NCI-H2196 (cell line): ENCODE data around the gene SYNJ1.
"Not testable (repeated sequence)": the region's sequence is repeated elsewhere in the genome, so short reads cannot be mapped to it uniquely, and the experiment has no call there.

Experiments used
- DNase-seq: peaks from one replicate; lab custom pipeline; 2025; ENCODE audit not compliant: unreplicated experiment; lab: John Stamatoyannopoulos, UW

Gene SYNJ1, protein sequence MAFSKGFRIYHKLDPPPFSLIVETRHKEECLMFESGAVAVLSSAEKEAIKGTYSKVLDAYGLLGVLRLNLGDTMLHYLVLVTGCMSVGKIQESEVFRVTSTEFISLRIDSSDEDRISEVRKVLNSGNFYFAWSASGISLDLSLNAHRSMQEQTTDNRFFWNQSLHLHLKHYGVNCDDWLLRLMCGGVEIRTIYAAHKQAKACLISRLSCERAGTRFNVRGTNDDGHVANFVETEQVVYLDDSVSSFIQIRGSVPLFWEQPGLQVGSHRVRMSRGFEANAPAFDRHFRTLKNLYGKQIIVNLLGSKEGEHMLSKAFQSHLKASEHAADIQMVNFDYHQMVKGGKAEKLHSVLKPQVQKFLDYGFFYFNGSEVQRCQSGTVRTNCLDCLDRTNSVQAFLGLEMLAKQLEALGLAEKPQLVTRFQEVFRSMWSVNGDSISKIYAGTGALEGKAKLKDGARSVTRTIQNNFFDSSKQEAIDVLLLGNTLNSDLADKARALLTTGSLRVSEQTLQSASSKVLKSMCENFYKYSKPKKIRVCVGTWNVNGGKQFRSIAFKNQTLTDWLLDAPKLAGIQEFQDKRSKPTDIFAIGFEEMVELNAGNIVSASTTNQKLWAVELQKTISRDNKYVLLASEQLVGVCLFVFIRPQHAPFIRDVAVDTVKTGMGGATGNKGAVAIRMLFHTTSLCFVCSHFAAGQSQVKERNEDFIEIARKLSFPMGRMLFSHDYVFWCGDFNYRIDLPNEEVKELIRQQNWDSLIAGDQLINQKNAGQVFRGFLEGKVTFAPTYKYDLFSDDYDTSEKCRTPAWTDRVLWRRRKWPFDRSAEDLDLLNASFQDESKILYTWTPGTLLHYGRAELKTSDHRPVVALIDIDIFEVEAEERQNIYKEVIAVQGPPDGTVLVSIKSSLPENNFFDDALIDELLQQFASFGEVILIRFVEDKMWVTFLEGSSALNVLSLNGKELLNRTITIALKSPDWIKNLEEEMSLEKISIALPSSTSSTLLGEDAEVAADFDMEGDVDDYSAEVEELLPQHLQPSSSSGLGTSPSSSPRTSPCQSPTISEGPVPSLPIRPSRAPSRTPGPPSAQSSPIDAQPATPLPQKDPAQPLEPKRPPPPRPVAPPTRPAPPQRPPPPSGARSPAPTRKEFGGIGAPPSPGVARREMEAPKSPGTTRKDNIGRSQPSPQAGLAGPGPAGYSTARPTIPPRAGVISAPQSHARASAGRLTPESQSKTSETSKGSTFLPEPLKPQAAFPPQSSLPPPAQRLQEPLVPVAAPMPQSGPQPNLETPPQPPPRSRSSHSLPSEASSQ (N-terminal part only)

DNA sequence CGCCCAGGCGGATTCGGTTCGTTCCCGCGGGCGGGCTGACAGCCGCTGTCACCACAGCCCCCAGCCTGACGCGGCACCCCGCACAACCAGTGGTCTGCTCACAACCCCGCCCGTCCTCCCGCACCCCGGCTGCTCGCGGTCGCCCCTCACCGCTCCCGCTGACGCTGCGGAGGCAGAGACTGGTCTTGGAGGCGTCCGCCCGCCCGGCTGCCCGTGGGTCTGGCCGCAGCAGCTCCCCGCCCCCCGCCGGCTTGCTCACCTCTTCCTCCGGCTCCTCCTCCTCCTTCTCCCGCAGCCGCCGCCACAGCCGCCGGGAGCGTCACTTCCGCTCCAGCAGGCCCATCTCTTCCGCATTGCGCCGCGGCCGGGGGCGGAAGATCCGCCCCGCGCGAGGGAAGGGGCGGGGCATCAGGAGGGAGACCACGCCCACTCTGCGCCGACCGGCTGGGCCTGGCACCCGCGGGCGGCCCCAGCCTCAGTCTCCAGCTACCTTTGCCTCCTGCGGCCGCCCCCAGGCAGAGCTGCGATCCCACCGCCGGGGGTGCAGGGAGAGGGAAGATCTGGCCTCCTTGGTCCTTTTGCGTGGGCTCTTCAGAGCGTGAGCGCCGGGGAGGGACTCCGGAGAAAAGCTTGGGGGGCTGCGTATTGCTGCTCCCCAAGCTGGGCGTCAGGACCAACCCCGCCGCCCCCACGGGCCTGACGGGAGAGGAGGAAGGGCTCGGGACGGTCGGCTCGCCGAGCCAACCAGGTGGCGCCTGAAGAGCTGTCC is at the start of gene SYNJ1:
SYNJ1 (minus strand) TSS at position 327 of the 769 bp plus-strand sequence. CDS start 1,118 bp downstream, outside the sequence.
- peak; percentile 94 for DNase-seq

- no peak for DNase-seq
These were observed 49.5 kb upstream of the SYNJ1 start for GRCh38 chr21:32777269-32777668.

GRCh38 chr21:32776743-32777142 is 48.9 kb upstream of the SYNJ1 start:
- DNase-seq, result no peak

- not testable (repeated sequence) for DNase-seq
These were observed 45.2 kb upstream of the SYNJ1 start for GRCh38 chr21:32773048-32773344.

- peak; percentile 34 for DNase-seq
These were observed 44.7 kb upstream of the SYNJ1 start for GRCh38 chr21:32772281-32773047.

- peak; percentile 50 for DNase-seq
These were observed 43.2 kb upstream of the SYNJ1 start for GRCh38 chr21:32770871-32771523.

- no peak for DNase-seq
These were observed 40.7 kb upstream of the SYNJ1 start for GRCh38 chr21:32768530-32768929.

- no peak for DNase-seq
These were observed 37.2 kb upstream of the SYNJ1 start for GRCh38 chr21:32765058-32765457.

- no peak for DNase-seq
These were observed 36.4 kb upstream of the SYNJ1 start for GRCh38 chr21:32764186-32764585.

DNA sequence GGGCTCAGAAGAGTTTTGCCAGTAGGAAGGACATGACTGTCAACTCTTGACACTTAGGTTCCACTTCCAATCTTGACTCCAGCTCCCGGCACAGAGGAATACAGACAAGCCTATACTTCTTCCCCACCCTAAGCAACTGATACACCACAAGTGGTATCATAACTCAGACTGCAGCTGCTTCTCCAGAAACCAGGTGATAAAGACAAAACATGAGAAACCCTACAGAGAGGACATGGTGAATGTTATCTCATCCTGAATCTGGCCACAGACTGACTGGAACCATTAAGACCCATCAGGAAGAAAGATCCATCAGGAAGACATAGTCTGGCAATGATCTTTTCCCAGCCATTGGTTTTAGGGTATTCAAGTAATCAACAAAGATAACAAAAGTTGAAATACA is 30.0 kb upstream of the SYNJ1 start:
- peak; percentile 13 for DNase-seq

DNA sequence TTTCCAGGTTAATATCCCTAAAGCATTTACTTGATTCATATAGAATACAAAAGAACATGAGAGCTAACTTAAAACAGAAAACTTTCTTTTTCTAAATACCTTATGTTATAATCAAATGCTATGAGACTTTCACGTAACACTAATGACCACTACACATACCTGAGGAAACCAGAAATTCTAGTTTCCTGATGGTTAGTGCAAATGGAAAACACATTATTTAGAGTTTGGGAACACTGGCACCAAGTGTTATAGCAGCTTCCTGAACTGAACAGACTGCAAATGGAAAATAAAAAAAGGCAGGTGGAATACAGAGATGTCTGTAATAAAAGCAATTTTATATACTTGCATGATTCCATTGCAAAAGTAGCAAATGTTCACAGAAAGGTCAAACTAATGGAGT is 28.3 kb upstream of the SYNJ1 start:
- DNase-seq, result no peak

DNA sequence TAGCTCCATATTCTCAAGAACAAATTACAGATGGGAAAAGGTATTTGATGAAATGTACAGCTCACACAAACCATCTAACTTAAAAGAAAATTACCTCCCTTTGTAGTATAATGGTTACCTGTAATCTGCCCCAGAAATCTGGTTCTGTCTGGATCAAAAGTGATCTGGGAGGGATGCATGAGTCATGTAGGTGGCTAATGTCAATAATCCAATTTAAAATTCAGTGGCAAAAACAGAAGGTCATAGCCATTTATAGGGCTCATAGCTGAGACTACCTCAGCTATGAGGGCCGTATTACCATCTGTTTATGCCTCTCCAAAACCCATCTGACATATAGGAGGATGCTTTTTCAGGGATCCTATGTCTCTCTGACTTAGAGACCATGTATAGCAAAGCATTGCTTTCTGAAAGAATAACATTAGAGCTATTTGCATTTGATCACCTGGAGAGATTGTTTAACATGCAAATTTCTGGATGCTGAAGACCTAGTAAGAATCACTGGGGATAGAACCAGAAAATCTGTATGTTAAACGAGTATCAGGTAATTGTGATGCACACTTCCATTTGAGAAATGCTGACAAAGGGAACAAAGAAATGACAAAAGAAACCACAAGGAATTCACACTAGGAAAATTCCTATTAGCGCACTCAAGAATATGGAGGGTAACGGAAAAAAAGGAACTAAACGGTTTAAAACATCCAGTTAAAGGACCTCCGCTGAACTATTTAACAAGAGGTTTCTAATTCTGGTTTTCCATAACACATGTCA is 26.2 kb upstream of the SYNJ1 start:
- no peak for DNase-seq

- DNase-seq, result no peak
These were observed 22.6 kb upstream of the SYNJ1 start for GRCh38 chr21:32750405-32750804.

DNA sequence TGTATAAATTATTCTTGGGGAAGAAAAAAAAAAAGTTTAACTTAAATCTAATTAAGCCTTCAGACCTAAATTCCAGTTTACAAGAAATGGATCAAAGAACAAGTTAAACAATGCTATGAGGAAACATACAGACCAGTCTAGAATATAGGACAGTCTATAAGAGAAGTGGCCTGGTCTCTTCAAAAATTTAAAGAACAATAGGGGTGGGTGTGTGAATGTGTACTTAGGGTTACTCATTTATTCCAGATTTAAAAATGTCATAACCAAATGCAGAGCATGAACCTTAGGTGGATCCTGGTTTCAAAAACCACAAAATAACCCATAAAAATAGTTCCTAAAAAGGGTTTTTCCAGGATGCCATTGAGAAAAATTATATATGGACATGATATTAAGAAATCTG is 21.8 kb upstream of the SYNJ1 start:
- no peak for DNase-seq

DNA sequence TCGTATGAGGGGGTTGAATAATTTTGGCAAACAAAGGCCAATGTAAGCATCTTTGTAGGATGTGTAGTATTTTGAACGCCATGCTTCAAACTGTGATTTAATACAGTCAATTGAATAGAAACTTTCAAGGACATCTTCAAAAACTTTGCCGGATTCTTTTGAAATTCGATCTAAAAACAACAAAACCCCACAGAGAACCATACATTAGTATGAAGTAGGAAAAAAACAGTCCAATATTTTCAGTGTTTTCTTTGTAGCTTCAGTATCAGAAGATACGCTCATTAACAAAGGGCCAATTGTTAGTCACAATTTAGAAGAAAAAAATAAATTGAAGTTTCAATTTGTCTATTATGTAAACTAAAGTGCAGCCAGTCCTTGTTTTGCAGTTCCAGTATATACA is 20.7 kb upstream of the SYNJ1 start:
- DNase-seq, result no peak

GRCh38 chr21:32747396-32747795 is 19.6 kb upstream of the SYNJ1 start:
- no peak for DNase-seq

DNA sequence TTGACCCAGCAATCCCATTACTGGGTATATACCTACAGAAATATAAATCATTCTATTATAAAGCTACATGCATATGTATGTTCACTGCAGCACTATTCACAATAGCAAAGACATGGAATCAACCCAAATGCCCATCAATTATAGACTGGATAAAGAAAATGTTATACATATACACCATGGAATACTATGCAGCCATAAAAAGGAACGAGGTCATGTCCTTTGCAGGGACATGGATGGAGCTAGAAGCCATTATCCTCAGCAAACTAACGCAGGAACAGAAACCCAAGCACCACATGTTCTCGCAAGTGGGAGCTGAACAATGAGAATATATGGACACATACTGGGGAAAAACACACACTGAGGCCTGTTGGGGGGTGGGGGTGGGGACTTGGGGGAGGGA is 18.9 kb upstream of the SYNJ1 start:
- DNase-seq, result not testable (repeated sequence)

- no peak for DNase-seq
These were observed 14.6 kb upstream of the SYNJ1 start for GRCh38 chr21:32742396-32742795.

- DNase-seq, result no peak
These were observed 13.5 kb upstream of the SYNJ1 start for GRCh38 chr21:32741336-32741735.
